ENCODE measurements around the gene TMSB15C. TPM values are rescaled to one million over a fixed set of nuclear protein-coding genes. Genes with fewer than 3 reads are reported as not detected.
"Not testable (repeated sequence)": the region's sequence is repeated elsewhere in the genome, so short reads cannot be mapped to it uniquely, and the experiment has no call there.

Gene TMSB15C
- total and polyA plus RNA-seq, 5 experiments from 2014 or later: 0.86 to 5.4 (median 0.99) TPM

- ATAC-seq (peak in 1 of 2 donors; percentile 48), DNase-seq (no peak)
- H3K4me3 Mint-ChIP-seq: no peak overlapping the region
- H3K27ac Mint-ChIP-seq: peak overlapping the region in 1 of 10 donors; percentile 40
- H3K4me1 Mint-ChIP-seq: peaks cover 0 to 6% (median 2%) of the 10 kb centered on the region in 4 donors
- POLR2A ChIA-PET: interaction anchor here (0.6 to 2.5 kb wide), 3 partner anchors 11 to 17 kb away, joined by 3 to 13 read pairs (median 4); partner anchors contain the start of gene ZCCHC18
- H3K36me3 Mint-ChIP-seq: peaks cover 0 to 13% (median 0%) of the 10 kb centered on the region in 3 donors
- H3K9me3 Mint-ChIP-seq: no peaks in the 10 kb centered on the region
- no peaks in the 10 kb centered on the region for H3K27me3 Mint-ChIP-seq
Observed at GRCh38 chrX:104098919-104099318, 22.9 kb upstream of the TMSB15C start.

- peaks cover 0 to 11% (median 0%) of the 10 kb centered on the region in 3 donors for H3K36me3 Mint-ChIP-seq
- ATAC-seq: peak; percentile 63 to 79
- POLR2A ChIA-PET: interaction anchor here (1.3 to 2.5 kb wide), 2 partner anchors 11 to 14 kb away, joined by 4 to 13 read pairs; partner anchors contain the start of gene ZCCHC18
- DNase-seq: peak; percentile 22 to 78 (median 50)
- H3K4me3 Mint-ChIP-seq: no peak overlapping the region
- H3K27ac Mint-ChIP-seq: peak overlapping the region in 3 of 10 donors; percentile 40 to 57 (median 40)
- peaks cover 0 to 6% (median 2%) of the 10 kb centered on the region in 4 donors for H3K4me1 Mint-ChIP-seq
- H3K27me3 Mint-ChIP-seq: no peaks in the 10 kb centered on the region
- no peaks in the 10 kb centered on the region for H3K9me3 Mint-ChIP-seq
Observed at GRCh38 chrX:104098151-104098808, 22.2 kb upstream of the TMSB15C start.

- ATAC-seq (no peak), DNase-seq (no peak)
- Mint-ChIP-seq H3K9me3 (no peaks in the 10 kb centered on the region), H3K4me1 (no peaks in the 10 kb centered on the region), H3K27ac (no peak overlapping the region), H3K36me3 (no peaks in the 10 kb centered on the region), H3K4me3 (no peak overlapping the region), H3K27me3 (peaks cover 0 to 9% (median 4%) of the 10 kb centered on the region in 5 donors)
- POLR2A ChIA-PET: no interaction called here
Observed at GRCh38 chrX:104085919-104086318, 9.9 kb upstream of the TMSB15C start.

GRCh38 chrX:104085477-104085876 lies 9.4 kb upstream of the TMSB15C start:
- Mint-ChIP-seq H3K4me3 (no peak overlapping the region), H3K4me1 (no peaks in the 10 kb centered on the region), H3K27me3 (peaks cover 0 to 9% (median 4%) of the 10 kb centered on the region in 5 donors), H3K36me3 (no peaks in the 10 kb centered on the region), H3K9me3 (no peaks in the 10 kb centered on the region), H3K27ac (no peak overlapping the region)
- no peak for ATAC-seq
- POLR2A ChIA-PET: interaction anchor here (0.6 kb wide), 1 partner anchor 89 kb away, joined by 3 read pairs; no protein-coding TSS in a partner anchor
- no peak for DNase-seq

- Mint-ChIP-seq H3K27me3 (peaks cover 0 to 9% (median 4%) of the 10 kb centered on the region in 5 donors), H3K4me1 (no peaks in the 10 kb centered on the region), H3K9me3 (no peaks in the 10 kb centered on the region), H3K4me3 (no peak overlapping the region), H3K36me3 (no peaks in the 10 kb centered on the region), H3K27ac (no peak overlapping the region)
- DNase-seq: no peak
- POLR2A ChIA-PET: interaction anchor here (0.6 kb wide), 1 partner anchor 90 kb away, joined by 3 read pairs; no protein-coding TSS in a partner anchor
- ATAC-seq: no peak
Observed at GRCh38 chrX:104084534-104085277, 8.7 kb upstream of the TMSB15C start.

- peaks cover 0 to 9% (median 4%) of the 10 kb centered on the region in 5 donors for H3K27me3 Mint-ChIP-seq
- ATAC-seq (no peak), DNase-seq (no peak)
- no peak overlapping the region for H3K4me3 Mint-ChIP-seq
- no peaks in the 10 kb centered on the region for H3K9me3 Mint-ChIP-seq
- no peaks in the 10 kb centered on the region for H3K36me3 Mint-ChIP-seq
- H3K27ac Mint-ChIP-seq: no peak overlapping the region
- POLR2A ChIA-PET: no interaction called here
- H3K4me1 Mint-ChIP-seq: no peaks in the 10 kb centered on the region
Observed at GRCh38 chrX:104084063-104084462, 8.0 kb upstream of the TMSB15C start.

GRCh38 chrX:104077854-104078253 lies 1.8 kb upstream of the TMSB15C start:
- ATAC-seq, H3K27ac Mint-ChIP-seq, H3K4me1 Mint-ChIP-seq, H3K4me3 Mint-ChIP-seq, POLR2A ChIA-PET, H3K27me3 Mint-ChIP-seq, H3K9me3 Mint-ChIP-seq, DNase-seq, H3K36me3 Mint-ChIP-seq: not testable (repeated sequence)

- ATAC-seq, H3K27ac Mint-ChIP-seq, H3K27me3 Mint-ChIP-seq, H3K4me1 Mint-ChIP-seq, H3K4me3 Mint-ChIP-seq, POLR2A ChIA-PET, H3K9me3 Mint-ChIP-seq, H3K36me3 Mint-ChIP-seq, DNase-seq: not testable (repeated sequence)
Observed at GRCh38 chrX:104062636-104063035, 13.4 kb downstream of the TMSB15C start.

- DNase-seq, ATAC-seq, H3K36me3 Mint-ChIP-seq, H3K4me1 Mint-ChIP-seq, H3K27me3 Mint-ChIP-seq, H3K4me3 Mint-ChIP-seq, POLR2A ChIA-PET, H3K27ac Mint-ChIP-seq, H3K9me3 Mint-ChIP-seq: not testable (repeated sequence)
Observed at GRCh38 chrX:104054956-104055355, 21.1 kb downstream of the TMSB15C start.

GRCh38 chrX:104047171-104047570 lies 28.9 kb downstream of the TMSB15C start:
- Mint-ChIP-seq H3K27ac (no peak overlapping the region), H3K4me1 (no peaks in the 10 kb centered on the region), H3K36me3 (no peaks in the 10 kb centered on the region), H3K9me3 (no peaks in the 10 kb centered on the region), H3K4me3 (no peak overlapping the region), H3K27me3 (peaks cover 0 to 12% (median 3%) of the 10 kb centered on the region in 5 donors)
- no peak for DNase-seq
- POLR2A ChIA-PET: no interaction called here
- no peak for ATAC-seq

GRCh38 chrX:104045642-104046041 lies 30.4 kb downstream of the TMSB15C start:
- H3K36me3 Mint-ChIP-seq: no peaks in the 10 kb centered on the region
- H3K4me3 Mint-ChIP-seq: no peak overlapping the region
- no peak overlapping the region for H3K27ac Mint-ChIP-seq
- peaks cover 0 to 12% (median 3%) of the 10 kb centered on the region in 5 donors for H3K27me3 Mint-ChIP-seq
- H3K9me3 Mint-ChIP-seq: peaks cover 0 to 1% (median 0%) of the 10 kb centered on the region in 9 donors
- DNase-seq (no peak), ATAC-seq (no peak)
- no peaks in the 10 kb centered on the region for H3K4me1 Mint-ChIP-seq
- POLR2A ChIA-PET: no interaction called here

GRCh38 chrX:104041003-104041402 lies 35.0 kb downstream of the TMSB15C start:
- Mint-ChIP-seq H3K27me3 (peaks cover 3 to 15% (median 8%) of the 10 kb centered on the region in 5 donors), H3K27ac (no peak overlapping the region), H3K4me1 (no peaks in the 10 kb centered on the region), H3K4me3 (no peak overlapping the region), H3K9me3 (peaks cover 0 to 2% (median 0%) of the 10 kb centered on the region in 9 donors), H3K36me3 (no peaks in the 10 kb centered on the region)
- DNase-seq (no peak), ATAC-seq (no peak)
- POLR2A ChIA-PET: no interaction called here

Measured in naive thymus-derived CD8-positive, alpha-beta T cell (primary cell).